NOMO-1 (cell line): ENCODE results near the gene CNOT6.

Experiments used
- DNase-seq, 2 experiments: peaks; one replicate each; lab custom pipeline; 2025; ENCODE audit not compliant: unreplicated experiment in 2 of 2; lab: John Stamatoyannopoulos, UW

Gene CNOT6

DNA sequence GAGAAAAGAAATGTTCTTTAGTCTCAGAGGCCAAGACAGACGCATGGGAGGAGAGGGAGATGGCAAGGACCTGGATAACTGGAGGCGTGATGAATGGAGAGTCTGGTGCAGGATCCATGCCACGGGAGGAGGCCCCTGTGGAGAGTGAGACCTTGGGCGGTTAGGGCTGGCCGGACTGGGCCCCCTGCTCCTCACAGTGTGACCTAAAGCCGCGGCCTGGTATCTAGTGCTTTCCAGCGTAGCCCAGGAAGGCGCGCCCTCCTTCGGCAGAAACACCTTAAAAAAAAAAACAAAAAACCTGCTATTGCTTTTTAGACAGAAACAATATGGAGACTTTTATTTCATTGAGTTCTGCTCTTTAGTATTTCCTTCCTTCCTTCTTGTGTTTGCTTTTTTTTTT is 64.1 kb downstream of the CNOT6 start:
- DNase-seq: no peak

DNA sequence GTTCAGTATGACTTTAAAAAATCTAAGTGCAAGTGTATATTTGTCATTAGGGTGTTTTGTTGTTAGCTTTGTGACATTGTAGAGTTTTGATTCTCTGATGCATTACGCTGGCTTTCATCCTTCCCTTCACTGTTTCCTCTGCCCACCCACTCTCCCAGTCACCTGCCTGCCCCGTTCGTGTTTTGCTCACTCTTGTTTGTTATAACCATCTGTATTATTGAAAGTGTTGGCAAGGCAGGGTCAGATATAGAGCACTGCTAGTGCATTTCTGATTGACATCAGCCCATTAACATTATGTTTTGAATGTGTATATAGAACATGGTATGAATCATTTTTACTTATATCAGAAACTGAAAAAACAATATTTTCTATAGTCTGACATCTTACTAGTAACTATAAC is 69.8 kb downstream of the CNOT6 start:
- no peak for DNase-seq

DNA sequence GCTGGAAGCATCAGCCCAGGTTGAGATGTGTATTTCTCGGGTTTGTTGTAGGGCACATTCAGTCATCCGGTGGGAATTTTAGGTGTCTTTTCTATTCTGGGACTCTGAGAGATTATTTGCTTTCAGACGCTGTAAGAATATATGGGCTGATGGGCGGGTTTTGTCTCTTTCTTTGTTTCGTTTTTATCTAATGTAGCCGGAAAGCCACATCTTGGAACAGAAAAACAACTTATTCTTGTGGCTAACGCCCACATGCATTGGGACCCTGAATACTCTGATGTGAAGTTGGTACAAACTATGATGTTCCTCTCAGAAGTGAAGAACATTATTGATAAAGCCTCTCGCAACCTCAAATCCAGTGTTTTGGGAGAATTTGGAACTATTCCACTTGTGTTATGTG is 74.7 kb downstream of the CNOT6 start:
- DNase-seq: no peak

DNA sequence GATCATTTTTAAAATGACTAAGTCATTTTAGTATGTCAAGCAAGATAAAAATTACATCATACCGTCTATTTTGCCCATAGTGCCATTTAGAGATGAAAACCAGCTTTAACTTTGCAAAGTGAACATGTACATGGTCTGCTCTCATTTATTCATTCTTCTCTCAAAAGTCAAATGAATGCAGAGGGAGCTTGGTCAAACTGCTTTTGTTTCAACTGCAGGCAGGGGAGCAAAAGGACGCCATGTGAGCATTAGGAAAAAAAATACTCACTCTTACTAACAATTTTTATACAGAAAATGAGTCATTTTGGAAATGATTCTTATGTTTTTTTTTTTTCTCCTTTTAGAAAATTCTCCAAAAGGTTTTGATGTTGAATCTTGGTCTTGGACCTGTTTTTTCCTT is 81.4 kb downstream of the CNOT6 start:
- DNase-seq: no peak

DNA sequence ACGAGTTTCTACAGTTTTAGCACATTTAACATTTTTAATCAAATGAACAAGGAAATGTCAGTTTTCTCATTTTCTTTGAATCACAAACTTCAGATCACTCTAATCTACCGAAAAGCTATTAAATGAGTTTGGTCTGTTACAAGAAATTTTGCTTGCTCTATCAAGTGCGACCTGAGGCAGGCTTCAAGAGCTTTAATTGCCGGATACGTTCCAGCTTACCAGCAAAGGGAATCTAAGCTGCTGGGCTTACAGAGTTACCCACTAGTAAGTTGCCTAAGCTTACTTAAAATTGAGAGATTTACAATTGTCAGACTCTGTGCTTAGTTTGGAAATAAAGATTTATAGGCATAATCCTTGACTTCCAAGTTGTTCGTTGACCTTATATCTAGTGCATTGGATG is 86.5 kb downstream of the CNOT6 start:
- no peak for DNase-seq

DNA sequence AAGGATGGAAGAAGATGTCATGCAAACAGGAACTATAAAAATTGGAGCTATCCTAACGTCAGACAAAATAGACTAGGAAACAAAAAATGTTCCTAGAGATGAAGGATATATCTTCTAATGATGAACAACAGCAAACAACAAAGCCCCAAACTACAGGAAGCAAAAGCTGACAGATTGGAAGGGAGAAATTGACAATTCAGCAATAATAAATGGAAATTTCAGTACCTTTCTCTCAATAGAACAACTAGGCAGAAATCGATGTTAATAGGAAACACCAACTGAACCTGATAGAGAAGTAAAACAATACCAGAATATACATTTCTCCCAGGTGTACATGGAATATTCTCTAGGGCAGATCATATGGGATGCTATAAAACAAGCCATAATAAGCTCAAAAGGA is 89.6 kb downstream of the CNOT6 start:
- DNase-seq: no peak

DNA sequence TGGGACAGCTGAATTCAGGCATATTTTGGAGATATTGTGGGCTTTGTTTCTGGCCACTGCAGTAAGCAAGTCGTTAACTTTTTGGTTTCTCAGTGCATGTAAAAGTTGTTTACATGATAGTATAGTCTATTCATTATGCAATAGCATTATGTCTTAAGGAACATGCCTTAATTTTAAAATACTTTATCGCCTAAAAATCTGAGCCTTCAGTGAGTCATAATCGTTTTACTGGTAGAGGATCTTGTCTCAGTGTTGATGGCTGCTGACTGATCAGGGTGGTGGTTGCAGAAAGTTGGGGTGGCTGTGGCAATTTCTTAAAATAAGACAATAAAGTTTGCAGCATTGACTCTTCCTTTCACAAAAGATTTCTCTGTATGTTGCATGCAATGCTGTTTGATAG is 92.0 kb downstream of the CNOT6 start:
- no peak for DNase-seq

DNA sequence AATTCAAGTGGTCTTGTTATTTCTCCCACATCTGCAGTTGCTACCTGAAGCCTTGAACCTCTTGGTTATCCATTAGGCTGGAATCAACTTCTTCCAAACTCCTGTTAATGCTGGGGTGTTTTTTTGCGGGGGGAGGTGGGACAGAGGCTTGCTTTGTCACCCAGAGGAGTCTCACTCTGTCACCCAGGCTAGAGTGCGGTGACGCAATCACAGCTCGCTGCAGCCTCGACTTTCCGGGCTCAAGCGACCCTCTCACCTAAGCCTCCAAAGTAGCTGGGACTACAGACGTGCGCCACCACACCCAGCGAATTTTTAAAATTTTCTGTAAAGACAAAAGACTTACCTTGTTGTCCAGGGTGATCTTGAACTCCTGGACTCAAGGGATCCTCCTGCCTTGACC is 92.7 kb downstream of the CNOT6 start:
- DNase-seq: no peak

DNA sequence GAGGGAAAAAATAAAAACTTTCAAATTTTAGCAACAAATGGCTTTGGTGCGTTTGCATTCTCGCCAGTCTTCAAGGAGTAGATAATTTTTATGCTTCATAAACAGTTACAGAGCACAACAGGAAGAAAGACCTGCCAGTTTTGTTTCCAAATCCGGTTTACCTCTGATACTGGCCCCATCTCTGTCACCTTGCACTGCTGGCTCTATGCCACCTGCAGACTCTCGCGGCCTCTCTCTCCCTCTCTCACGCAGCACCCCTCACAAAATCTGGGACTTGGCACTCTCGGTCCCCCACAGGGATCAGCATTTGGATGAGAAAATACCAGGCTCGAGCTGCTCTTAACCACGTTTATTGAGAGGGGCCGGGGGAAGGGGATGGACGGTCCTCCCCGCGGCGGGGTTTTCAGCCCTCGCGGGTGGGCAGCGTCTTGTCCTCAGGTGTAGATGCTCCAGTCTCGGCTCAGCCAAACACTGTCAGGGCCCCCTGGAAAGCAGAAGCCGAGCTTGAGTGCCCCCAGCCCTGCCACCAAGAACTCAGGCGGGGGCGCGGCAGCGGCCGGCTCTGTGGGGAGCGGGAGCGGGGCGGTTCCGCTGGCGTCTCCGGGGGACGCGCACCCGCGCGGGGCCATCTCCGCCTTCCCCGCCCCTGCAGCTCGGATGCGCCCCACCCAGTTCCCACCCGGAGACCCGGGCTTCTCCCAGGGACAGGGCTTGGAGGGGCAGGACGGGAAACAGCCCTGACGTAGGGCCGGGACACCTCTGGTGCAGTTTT is 95.8 kb downstream of the CNOT6 start:
- DNase-seq: no peak

DNA sequence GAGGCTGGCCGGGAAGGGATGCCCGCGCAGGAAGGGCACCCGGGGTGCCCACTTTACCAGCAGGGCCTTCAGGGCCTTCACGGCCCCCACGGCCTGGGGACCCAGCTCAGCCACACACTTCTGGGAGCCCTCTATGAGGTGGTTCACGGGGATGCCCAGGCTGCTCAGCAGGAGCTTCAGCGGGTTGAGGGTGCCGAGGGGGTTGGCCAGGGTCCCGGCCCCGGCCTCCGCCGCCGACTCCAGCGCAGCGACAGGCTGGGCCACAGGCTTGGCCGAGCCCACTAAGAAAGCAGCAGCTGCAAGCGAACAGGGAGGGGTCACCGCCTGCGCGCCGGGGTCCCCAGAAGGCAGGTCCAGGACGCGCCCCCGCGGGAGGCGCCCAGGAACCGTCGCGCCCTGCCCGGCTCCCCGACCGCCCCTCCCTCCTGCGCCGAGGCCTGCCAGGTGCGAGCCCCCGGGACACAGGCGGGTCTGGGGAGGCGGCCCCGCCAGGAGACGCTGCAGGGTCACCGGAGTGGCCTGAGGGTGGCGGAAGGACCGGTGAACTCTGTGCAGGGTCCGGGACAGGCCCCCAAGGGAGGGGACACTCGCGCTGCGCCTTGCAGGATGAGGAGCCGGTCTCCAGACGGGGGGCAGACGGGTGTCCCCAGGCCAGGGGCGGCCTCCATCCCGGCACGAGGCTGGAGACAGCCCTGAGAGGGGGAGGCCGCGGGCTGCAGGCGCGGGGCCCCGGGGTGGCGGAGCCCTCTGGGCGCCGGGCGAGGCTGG is 96.5 kb downstream of the CNOT6 start:
- no peak for DNase-seq

DNA sequence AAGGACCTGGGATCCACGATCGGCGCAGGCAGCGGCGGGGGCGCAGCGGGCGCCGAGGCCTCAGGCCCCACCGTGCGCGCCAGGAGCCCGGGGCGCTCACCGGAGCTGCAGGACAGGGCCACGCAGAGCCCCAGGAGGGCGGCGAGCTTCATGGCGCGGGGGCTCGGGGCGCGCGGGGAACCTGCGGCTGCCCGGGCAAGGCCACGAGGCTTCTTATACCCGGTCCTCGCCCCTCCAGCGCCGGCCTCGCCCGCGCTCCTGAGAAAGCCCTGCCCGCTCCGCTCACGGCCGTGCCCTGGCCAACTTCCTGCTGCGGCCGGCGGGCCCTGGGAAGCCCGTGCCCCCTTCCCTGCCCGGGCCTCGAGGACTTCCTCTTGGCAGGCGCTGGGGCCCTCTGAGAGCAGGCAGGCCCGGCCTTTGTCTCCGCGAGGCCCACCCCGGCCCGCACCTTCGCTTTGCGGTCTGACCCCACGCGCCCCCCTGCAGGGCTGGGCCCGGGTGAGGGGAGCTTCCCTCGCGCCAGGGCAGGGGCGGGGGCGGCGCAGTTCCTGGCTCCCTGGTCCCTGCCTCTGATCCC is 97.2 kb downstream of the CNOT6 start, which contains the start of gene SCGB3A1:
TSS of gene SCGB3A1 (minus strand) at position 189 of the 577 bp plus-strand sequence. CDS start at position 152, 37 bp downstream.
- DNase-seq: peak; percentile 36 to 43

DNA sequence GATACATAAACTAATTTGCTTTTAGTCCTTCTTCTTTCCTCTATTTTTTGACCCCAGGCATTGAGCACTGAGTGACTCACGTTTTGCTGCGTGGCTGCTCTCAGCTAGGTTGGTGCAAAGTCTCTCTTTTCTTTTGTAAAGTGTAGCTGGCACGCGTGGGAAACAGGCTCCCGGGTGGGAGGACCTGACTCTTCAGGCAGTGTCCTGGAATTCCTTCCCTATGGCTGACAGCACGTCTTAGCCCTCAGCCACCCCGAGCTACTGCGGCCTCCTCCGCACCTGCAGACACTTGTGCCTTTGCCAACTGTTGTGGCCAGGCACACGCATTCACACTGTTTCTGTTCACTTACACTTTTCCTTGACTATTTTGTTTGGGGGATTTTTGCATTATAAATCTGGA is 98.0 kb downstream of the CNOT6 start:
- no peak for DNase-seq

DNA sequence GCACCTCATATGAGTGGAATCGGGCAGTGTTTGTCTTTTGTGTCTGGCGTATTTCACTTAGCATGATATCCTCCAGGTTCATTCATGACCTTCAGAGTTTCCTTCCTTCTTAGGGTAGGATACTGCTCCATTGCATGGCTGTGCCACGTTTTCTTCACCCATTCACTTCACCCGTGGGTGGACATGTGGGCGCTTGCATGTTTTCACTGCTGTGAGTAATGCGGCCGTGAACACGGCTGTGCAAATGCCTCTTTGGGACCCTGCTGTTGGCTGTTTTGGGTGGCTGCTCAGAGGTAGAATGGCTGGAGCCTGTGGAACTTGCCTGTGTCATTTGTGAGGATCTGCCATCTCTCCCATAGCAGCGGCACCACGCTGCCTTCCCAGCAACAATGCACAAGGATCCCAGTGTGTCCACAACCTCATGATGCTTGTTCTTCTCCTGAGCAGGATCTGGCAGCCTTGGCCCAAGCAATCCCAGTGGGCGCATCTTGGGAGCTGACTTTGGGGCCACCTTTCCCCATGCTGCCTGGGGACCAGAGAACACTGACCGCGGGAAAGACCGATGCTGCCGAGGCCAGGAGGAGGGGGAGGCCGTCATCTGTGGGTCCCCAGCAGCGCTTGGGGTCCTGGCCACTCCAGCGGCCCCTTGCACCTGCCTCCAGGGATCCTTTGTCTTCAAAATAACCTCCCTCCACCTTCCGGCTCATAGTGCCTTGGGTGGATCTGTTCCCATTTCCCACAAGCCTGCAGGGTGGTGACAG is 99.4 kb downstream of the CNOT6 start:
- DNase-seq: no peak

DNA sequence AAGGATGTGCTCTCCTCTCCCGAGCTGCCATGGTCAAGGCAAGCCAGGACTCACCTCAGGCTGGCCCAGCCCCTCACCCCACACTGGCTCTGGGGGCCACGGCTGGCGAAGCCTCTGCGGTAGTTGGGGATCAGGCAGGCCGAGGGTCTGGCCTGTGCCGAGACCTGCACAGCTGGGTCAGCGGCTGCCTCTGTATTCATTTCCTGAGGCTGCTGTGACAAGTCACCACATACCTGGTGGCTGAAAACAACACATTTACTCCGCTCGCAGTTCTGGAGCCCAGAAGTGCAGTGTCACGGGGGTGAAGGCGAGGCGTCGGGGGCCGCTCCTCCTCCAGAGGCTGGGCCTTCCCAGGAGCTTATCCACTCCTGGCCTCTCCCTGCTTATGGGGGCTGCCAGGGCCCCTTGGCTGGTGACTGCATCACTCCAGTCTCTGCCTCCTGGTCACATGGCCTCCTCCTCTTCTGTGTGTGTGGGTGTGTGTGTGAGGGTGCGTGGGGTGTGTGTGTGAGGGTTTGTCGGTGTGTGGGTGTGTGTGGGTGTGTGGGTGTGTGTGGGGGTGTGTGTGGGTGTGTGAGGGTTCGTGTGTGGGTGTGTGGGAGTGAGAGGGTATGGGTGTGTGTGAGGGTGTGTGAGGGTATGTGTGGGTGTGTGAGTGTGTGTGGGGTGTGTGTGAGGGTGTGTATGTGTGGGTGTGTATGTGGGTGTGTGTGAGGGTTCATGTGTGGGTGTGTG is 100.3 kb downstream of the CNOT6 start:
- no peak for DNase-seq

DNA sequence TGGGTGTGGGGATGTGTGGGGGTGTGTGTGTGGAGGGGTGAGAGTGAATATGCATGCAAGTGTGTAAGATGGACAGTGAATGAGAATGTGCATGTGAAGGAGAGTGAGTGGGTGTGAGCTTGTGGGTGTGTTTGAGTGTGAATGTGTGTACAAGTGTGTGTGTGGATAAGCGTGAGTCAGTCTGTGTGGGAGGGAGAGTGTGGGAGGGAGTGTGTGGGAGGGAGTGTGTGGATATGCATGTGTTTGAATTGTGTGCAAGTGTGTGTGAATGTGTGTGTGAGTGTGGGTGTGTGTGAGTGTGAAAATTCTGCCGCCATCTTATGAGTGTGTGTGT is 100.8 kb downstream of the CNOT6 start:
- no peak for DNase-seq

DNA sequence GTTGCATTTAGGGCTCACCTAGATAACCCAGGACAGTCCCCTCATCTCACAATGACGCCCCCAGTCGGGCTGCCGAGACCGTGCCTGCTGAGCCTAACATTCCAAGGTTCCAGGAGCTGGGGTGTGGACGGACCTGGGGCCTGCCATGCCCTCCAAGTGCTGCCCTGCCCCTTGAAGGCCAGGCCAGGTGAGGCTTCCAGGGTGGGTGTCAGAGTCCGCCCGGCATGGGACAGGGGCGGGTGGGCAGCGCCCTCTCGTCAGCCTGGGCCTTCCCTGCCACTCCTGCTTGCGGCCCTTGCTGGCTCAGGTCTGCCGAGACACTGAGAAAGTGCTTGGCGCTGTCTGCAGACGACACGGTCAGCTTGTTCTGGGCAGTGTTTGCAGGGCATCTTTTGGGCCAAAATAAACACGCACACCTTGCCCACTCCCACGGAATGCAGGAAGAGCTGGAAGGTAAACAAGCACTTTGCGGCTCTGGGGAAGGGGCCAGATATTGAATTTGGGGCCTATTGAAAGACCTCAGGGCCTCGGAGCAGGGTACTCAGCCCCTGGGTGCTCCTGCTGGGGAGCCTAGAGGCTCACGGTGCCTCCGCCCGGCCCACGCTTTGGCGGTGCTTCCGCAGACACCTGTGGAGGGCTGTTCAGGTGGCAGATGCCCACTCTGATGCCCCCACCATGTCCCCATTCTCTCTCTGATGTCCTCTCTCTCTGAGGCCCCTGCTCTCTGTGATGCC is 101.4 kb downstream of the CNOT6 start:
- no peak for DNase-seq

DNA sequence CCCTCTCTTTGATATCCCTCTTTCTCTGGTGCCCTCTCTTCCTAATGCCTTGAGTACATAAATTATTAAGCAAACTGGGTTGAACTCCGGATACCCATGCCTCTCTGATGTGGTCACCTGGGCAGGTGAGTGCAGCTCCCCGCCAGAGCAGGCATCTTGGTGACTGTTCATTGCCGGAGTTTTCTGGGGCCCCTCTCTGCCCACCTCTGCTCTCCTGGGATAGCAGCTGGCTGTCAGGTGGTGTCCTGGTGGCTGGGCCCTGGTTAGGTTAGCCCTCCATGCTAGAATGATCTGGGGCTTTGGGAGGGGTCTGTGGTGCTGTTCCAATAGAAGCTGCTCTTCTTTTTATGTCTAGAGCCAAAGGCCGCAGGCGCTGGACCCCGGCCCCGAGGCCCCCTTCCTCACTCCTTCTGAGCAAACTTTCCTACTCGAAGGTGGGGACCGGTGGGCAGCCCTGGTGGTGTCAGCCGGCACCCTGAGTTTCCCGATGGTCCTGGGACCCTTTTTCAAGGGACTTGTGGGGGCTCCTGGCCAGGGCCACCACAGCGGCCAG is 102.0 kb downstream of the CNOT6 start:
- no peak for DNase-seq

DNA sequence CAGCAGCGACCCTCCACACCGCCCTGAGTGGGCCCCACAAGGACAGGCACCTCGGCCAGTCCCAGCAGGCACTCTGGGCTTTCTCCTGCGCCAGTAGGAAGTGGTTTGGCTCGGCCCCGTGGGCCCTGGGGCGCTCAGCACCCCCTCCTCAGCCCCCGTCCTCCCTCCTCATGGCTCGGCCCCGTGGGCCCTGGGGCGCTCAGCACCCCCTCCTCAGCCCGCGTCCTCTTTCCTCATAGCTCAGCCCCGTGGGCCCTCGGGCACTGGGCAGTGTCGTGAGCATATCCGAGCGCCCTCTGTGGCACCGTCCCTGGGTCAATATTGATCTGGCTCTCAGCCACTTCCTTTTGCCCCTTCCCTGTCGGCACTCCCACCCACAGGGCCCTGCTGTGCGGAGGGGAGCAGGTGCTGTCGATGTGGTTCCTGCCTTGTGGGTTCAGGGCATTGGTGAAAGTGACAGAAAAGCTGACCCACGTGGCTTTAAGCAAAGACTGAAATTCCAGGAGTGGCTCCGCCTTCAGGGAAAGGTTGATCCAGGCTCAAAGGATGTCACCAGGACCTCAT is 102.6 kb downstream of the CNOT6 start:
- DNase-seq: no peak

DNA sequence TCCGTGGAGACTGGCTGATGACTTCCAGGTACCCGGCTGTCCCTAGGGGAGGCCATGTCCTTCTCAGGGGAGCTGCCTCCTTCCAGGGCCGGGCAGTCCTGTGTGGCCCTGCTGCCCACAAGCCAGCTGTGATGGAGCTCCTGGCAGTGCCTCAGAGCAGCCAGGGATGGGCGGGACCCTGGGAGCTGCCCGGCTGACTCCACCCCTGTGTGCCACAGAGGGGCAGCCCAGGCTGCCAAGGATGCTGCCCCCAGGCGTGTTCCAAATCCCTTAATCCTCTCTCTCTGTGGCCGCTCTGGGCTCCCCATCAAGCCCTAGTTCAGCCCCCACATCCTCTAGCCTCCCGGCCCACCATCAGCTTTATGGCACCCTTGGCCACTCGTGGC is 104.1 kb downstream of the CNOT6 start:
- DNase-seq: no peak
